HepG2 (cell line): ENCODE measurements around the gene BARX2. TPM values are rescaled to one million over a fixed set of nuclear protein-coding genes. Genes with fewer than 3 reads are reported as not detected.

ENCODE experiments used
- ATAC-seq: fragments of 200-7000 bp; cut with Tn5 transposase; 3 replicates; pipeline ENCODE4 v1.9.1; 2020; ENCODE audit warnings: mild to moderate bottlenecking, moderate library complexity
- BruUV-seq: library from RNA; stranded (reverse); fragments of 400-500 nt; replicated peaks from 2 replicates; lab custom pipeline; 2021; lab: Mats Ljungman, UMichigan
- CTCF ChIA-PET: fragments of 300-600 bp; formaldehyde crosslinking; extraction: SDS; loops from one replicate; lab custom pipeline; 2021; ENCODE audit warnings: low total read pairs, inconsistent platforms, low intra/inter-chr PET ratio; lab: Yijun Ruan, JAX
- POLR2A ChIA-PET: fragments of 350-600 bp; sonication (Branson Sonifier 250); formaldehyde crosslinking; loops from one replicate; lab custom pipeline; 2020; ENCODE audit warnings: antibody characterized with exemption, inconsistent platforms; lab: Yijun Ruan, JAX
- DNase-seq: peaks from one replicate; pipeline ENCODE4 v3.0.0-alpha.2; 2015; ENCODE audit warnings: low spot score
- FAIRE-seq: peaks from 3 replicates; lab custom pipeline; 2011; peaks lifted over from hg19 to GRCh38; lab: Jason Lieb, UNC
- H2AFZ ChIP-seq: one replicate; pipeline ENCODE4 v1.6.1; 2011; ENCODE audit warnings: low read length, inconsistent platforms
- H3K27ac ChIP-seq: fragments of 300-600 bp; 3 replicates; pipeline ENCODE4 v1.8.0; 2011; ENCODE audit warnings: mixed run types, mild to moderate bottlenecking, mixed read lengths, low read length, inconsistent platforms; ENCODE audit not compliant: insufficient read depth; ENCODE audit errors: extremely low read length
- H3K27me3 ChIP-seq, 2 experiments: fragments of 200-600 bp in 1 of 2; 2 replicates in 1 of 2; 3 replicates in 1 of 2; pipeline versions ENCODE4 v1.6.0 to v1.8.0; 2011; ENCODE audit warnings: low read length in 2 of 2, mild to moderate bottlenecking in 2 of 2, moderate library complexity in 2 of 2, inconsistent platforms in 1 of 2; ENCODE audit not compliant: insufficient read depth in 2 of 2, control insufficient read depth in 1 of 2
- H3K36me3 ChIP-seq, 2 experiments: fragments of 200-600 bp in 1 of 2; replicated peaks in 1 of 2; 2 replicates in 1 of 2; 3 replicates in 1 of 2; pipeline versions ENCODE4 v1.5.1 to v1.8.0; 2011; ENCODE audit warnings: low read length in 2 of 2, inconsistent platforms in 1 of 2; ENCODE audit not compliant: insufficient read depth in 2 of 2, control insufficient read depth in 1 of 2
- H3K4me1 ChIP-seq: 2 replicates; pipeline ENCODE4 v1.5.1; 2012; ENCODE audit warnings: low read length, inconsistent platforms; ENCODE audit not compliant: insufficient read depth
- H3K4me2 ChIP-seq: 2 replicates; pipeline ENCODE4 v1.6.0; 2011; ENCODE audit warnings: low read depth, low read length, inconsistent platforms
- H3K4me3 ChIP-seq, 3 experiments: fragments of 200-600 bp in 1 of 3; sonication (generic), shearing (Covaris generic) in 1 of 3; replicated peaks in 1 of 3; 2 replicates each; pipeline ENCODE4 v1.5.1; 2011 to 2016; ENCODE audit warnings: low read length in 3 of 3, inconsistent platforms in 2 of 3, low read depth in 2 of 3, mild to moderate bottlenecking in 2 of 3, control low read depth in 1 of 3, mixed read lengths in 1 of 3; ENCODE audit not compliant: insufficient read depth in 1 of 3
- H3K79me2 ChIP-seq: one replicate; pipeline ENCODE4 v1.6.1; 2011; ENCODE audit warnings: low read length, inconsistent platforms; ENCODE audit not compliant: insufficient read depth
- H3K9ac ChIP-seq: 2 replicates; pipeline ENCODE4 v1.6.0; 2011; ENCODE audit warnings: mild to moderate bottlenecking, low read depth, low read length, inconsistent platforms; ENCODE audit not compliant: insufficient read depth
- H3K9me3 ChIP-seq: 2 replicates; pipeline ENCODE4 v1.5.1; 2012; ENCODE audit warnings: mild to moderate bottlenecking, low read length
- H4K20me1 ChIP-seq: 2 replicates; pipeline ENCODE4 v1.6.0; 2011; ENCODE audit warnings: inconsistent platforms, mild to moderate bottlenecking, low read length, moderate library complexity; ENCODE audit not compliant: insufficient read depth
- DMAP1 ChIP-seq: IDR thresholded peaks from 2 replicates; pipeline ENCODE4 v1.6.1; 2016
- DNMT1 ChIP-seq: sonication (generic); formaldehyde crosslinking; IDR thresholded peaks from 2 replicates; pipeline ENCODE4 v1.5.1; 2020; ENCODE audit warnings: mild to moderate bottlenecking, missing genetic modification reagents
- ELF1 ChIP-seq: sonication (generic); formaldehyde crosslinking; IDR thresholded peaks from 2 replicates; pipeline ENCODE4 v1.4.0; 2020; ENCODE audit warnings: missing genetic modification reagents
- ERF ChIP-seq: IDR thresholded peaks from 2 replicates; pipeline ENCODE4 v1.6.1; 2018; ENCODE audit warnings: missing biosample characterization, missing genetic modification reagents
- FOXO1 ChIP-seq: sonication (generic); formaldehyde crosslinking; IDR thresholded peaks from 2 replicates; pipeline ENCODE4 v1.4.0; 2020; ENCODE audit warnings: missing genetic modification reagents
- HNRNPK ChIP-seq: fragments of 200-400 bp; formaldehyde crosslinking; IDR thresholded peaks from 2 replicates; pipeline ENCODE4 v1.6.1; 2018; ENCODE audit warnings: low read length, low read depth, moderate library complexity, mild to moderate bottlenecking; ENCODE audit not compliant: poor library complexity, severe bottlenecking
- NCOA5 ChIP-seq: sonication (generic); formaldehyde crosslinking; IDR thresholded peaks from 2 replicates; pipeline ENCODE4 v1.4.0; 2020; ENCODE audit warnings: missing genetic modification reagents
- PCBP1 ChIP-seq: fragments of 200-400 bp; formaldehyde crosslinking; IDR thresholded peaks from 2 replicates; pipeline ENCODE4 v1.6.1; 2017; ENCODE audit warnings: mild to moderate bottlenecking, low read depth, low read length, borderline replicate concordance
- SP140L ChIP-seq: sonication (generic); formaldehyde crosslinking; IDR thresholded peaks from 2 replicates; pipeline ENCODE4 v1.4.0; 2020; ENCODE audit warnings: missing genetic modification reagents, borderline replicate concordance
- THYN1 ChIP-seq: sonication (generic); formaldehyde crosslinking; IDR thresholded peaks from 2 replicates; pipeline ENCODE4 v1.8.1; 2023; ENCODE audit warnings: low read depth, mild to moderate bottlenecking, moderate library complexity, missing genetic modification reagents, borderline replicate concordance
- ZNF274 ChIP-seq: sonication (generic); formaldehyde crosslinking; IDR thresholded peaks from 2 replicates; pipeline ENCODE4 v1.5.1; 2020; ENCODE audit warnings: mild to moderate bottlenecking, missing genetic modification reagents
- ZNF564 ChIP-seq: sonication (generic); formaldehyde crosslinking; IDR thresholded peaks from 2 replicates; pipeline ENCODE4 v1.8.1; 2023; ENCODE audit warnings: mild to moderate bottlenecking, missing genetic modification reagents
- ZNF788 ChIP-seq: sonication (generic); formaldehyde crosslinking; IDR thresholded peaks from 2 replicates; pipeline ENCODE4 v1.5.0; 2020; ENCODE audit warnings: mild to moderate bottlenecking, missing genetic modification reagents, borderline replicate concordance
- ZNF790 ChIP-seq: sonication (generic); formaldehyde crosslinking; IDR thresholded peaks from 2 replicates; pipeline ENCODE4 v1.8.0; 2022; ENCODE audit warnings: missing genetic modification reagents, mild to moderate bottlenecking, borderline replicate concordance
- WGBS: methylation state at CpG from one replicate; pipeline ENCODE4 v1.1.6; 2017; ENCODE audit warnings: low lambda C conversion rate; 5-methylcytosine and 5-hydroxymethylcytosine counted together
- in situ Hi-C: cut with HindIII; loops from 2 replicates; pipeline ENCODE4 v1.10.0; 2017; ENCODE audit warnings: low pct_unique_long_range_greater_than_20kb; ENCODE audit not compliant: extremely low pct_ligation_motif_present
- intact Hi-C: fragments of 100-400 bp; cut with micrococcal nuclease; formaldehyde crosslinking; loops from one replicate; pipeline ENCODE4 v1.10.0; 2022; ENCODE audit not compliant: unreplicated experiment
- polyA plus RNA-seq, 8 experiments: library from polyadenylated mRNA; depleted of rRNA in 3 of 8; stranded (reverse) in 7 of 8; unstranded in 1 of 8; fragments of >200 nt; fragmentation: Illumina TruSeq in 4 of 8; extraction: Trizol in 4 of 8; gene quantifications; 2 replicates each; pipeline versions ENCODE4 v1.2.1 to v1.2.3, GENCODE V29; 2011 to 2016; ENCODE audit warnings: low read depth in 4 of 8, missing spikeins in 1 of 8, mixed read lengths in 1 of 8; ENCODE audit not compliant: insufficient read depth in 1 of 8
- total RNA-seq, 5 experiments: library from RNA; depleted of rRNA; stranded (reverse); fragments of >200 nt; fragmentation: Illumina TruSeq; extraction: Trizol; gene quantifications; 2 replicates each; pipeline ENCODE4 v1.2.3, GENCODE V29; 2016; ENCODE audit warnings: low read depth in 1 of 5
- TF ChIP-seq, protein P1 (sequence below): sonication (generic); formaldehyde crosslinking; IDR thresholded peaks from 2 replicates; pipeline ENCODE4 v1.5.1; 2020; ENCODE audit warnings: mild to moderate bottlenecking, missing genetic modification reagents, borderline replicate concordance
- TF ChIP-seq, protein P2 (sequence below): sonication (generic); formaldehyde crosslinking; conservative IDR thresholded peaks from 2 replicates; pipeline ENCODE4 v1.8.0; 2022; ENCODE audit warnings: missing genetic modification reagents
- TF ChIP-seq, protein P3 (sequence below): sonication (generic); formaldehyde crosslinking; IDR thresholded peaks from 2 replicates; pipeline ENCODE4 v1.5.1; 2020; ENCODE audit warnings: missing genetic modification reagents, mild to moderate bottlenecking, borderline replicate concordance

BARX2 gene
- total and polyA plus RNA-seq, 2 of the 13 experiments (the other 11 are each of a cell fraction or from before 2014, with no cell fraction given) = not detected

DNA sequence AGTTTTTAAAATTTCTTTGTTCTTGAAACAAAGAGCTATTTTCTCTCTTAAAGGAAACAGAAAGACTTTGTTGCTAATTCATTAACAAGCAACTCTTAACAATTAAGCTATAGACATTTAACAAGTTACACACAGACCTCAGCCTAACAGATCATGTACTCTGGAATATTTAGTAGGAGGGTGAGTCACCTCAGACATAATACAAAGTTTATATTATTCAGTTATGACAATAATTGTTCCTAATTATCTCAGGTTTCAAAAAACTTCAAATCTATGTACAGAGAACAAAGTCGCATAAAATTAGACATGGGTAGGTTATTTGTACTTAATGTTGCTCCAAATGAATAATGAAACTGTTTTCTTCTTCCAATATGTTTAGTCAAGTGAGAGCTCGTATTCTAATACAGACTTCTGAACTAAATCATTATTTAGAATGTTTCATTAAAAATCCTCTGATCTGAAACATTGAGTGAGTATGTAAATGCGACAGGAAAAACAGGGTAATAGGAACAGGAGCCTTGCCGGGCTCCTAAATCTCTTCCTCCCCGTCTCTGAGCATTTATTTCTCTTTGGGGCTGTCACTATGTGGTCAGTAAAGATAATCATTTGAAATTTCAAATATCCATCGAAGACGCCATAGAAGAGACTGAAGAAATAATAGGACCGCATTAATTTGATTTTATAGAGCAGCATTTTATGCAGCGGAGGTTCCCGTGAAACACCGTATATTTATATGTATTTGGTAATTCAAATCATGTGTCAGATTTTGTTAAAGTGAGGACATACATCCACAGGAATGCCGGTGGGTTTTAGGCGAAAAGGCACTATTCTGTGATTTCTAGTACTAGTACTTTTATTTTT lies 8.7 kb upstream of the BARX2 start:
- CTCF ChIA-PET = no interaction called here
- no peaks in the 10 kb centered on the region for H3K79me2 ChIP-seq
- H3K9ac ChIP-seq = no peak overlapping the region
- 0 out of 2 replicates have a peak, but pooled peaks cover 5% of the 10 kb centered on the region for H4K20me1 ChIP-seq
- no TSS peak for BruUV-seq
- no peak overlapping the region for H2AFZ ChIP-seq
- in situ Hi-C loops (loop anchor here (5.0 kb wide), 1 partner anchor 380 kb away; no protein-coding TSS in a partner anchor), intact Hi-C loops (no loop called here)
- whole genome bisulfite sequencing = 43% methylated on average over 13 of the region's 13 CpGs
- TF ChIP-seq HNRNPK = no peak
- TF ChIP-seq, protein P1, sequence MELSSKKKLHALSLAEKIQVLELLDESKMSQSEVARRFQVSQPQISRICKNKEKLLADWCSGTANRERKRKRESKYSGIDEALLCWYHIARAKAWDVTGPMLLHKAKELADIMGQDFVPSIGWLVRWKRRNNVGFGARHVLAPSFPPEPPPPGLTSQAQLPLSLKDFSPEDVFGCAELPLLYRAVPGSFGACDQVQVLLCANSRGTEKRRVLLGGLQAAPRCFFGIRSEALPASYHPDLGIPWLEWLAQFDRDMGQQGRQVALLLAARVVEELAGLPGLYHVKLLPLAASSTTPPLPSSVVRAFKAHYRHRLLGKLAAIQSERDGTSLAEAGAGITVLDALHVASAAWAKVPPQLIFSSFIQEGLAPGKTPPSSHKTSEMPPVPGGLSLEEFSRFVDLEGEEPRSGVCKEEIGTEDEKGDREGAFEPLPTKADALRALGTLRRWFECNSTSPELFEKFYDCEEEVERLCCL (CRISPR knock-in tag) = no peak
- TF ChIP-seq, protein P2, sequence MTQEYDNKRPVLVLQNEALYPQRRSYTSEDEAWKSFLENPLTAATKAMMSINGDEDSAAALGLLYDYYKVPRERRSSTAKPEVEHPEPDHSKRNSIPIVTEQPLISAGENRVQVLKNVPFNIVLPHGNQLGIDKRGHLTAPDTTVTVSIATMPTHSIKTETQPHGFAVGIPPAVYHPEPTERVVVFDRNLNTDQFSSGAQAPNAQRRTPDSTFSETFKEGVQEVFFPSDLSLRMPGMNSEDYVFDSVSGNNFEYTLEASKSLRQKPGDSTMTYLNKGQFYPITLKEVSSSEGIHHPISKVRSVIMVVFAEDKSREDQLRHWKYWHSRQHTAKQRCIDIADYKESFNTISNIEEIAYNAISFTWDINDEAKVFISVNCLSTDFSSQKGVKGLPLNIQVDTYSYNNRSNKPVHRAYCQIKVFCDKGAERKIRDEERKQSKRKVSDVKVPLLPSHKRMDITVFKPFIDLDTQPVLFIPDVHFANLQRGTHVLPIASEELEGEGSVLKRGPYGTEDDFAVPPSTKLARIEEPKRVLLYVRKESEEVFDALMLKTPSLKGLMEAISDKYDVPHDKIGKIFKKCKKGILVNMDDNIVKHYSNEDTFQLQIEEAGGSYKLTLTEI (CRISPR knock-in tag) = no peak
- TF ChIP-seq ZNF790 = no peak
- no peak for TF ChIP-seq SP140L (CRISPR knock-in tag)
- TF ChIP-seq ELF1 = no peak
- no peak for TF ChIP-seq DMAP1 (CRISPR knock-in tag)
- TF ChIP-seq ZNF274 (CRISPR knock-in tag) = no peak
- no peak for TF ChIP-seq THYN1 (CRISPR knock-in tag)
- no peak for TF ChIP-seq PCBP1
- TF ChIP-seq ERF (CRISPR knock-in tag) = no peak
- no peak for TF ChIP-seq ZNF788 (CRISPR knock-in tag)
- TF ChIP-seq, protein P3, sequence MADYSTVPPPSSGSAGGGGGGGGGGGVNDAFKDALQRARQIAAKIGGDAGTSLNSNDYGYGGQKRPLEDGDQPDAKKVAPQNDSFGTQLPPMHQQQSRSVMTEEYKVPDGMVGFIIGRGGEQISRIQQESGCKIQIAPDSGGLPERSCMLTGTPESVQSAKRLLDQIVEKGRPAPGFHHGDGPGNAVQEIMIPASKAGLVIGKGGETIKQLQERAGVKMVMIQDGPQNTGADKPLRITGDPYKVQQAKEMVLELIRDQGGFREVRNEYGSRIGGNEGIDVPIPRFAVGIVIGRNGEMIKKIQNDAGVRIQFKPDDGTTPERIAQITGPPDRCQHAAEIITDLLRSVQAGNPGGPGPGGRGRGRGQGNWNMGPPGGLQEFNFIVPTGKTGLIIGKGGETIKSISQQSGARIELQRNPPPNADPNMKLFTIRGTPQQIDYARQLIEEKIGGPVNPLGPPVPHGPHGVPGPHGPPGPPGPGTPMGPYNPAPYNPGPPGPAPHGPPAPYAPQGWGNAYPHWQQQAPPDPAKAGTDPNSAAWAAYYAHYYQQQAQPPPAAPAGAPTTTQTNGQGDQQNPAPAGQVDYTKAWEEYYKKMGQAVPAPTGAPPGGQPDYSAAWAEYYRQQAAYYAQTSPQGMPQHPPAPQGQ (CRISPR knock-in tag) = no peak
- TF ChIP-seq ZNF564 = no peak
- TF ChIP-seq NCOA5 (CRISPR knock-in tag) = no peak
- TF ChIP-seq DNMT1 (CRISPR knock-in tag) = no peak
- TF ChIP-seq FOXO1 (CRISPR knock-in tag) = no peak
- FAIRE-seq (no peak), ATAC-seq (no peak), DNase-seq (no peak)
- peaks cover 0 to 48% of the 10 kb centered on the region in 2 experiments; a peak in 3 of 5 replicates for H3K27me3 ChIP-seq
- H3K4me2 ChIP-seq = no peak overlapping the region
- POLR2A ChIA-PET = no interaction called here
- no peaks in the 10 kb centered on the region for H3K9me3 ChIP-seq
- peaks cover 12% of the 10 kb centered on the region for H3K4me1 ChIP-seq
- H3K27ac ChIP-seq = no peak overlapping the region
- no peak overlapping the region for H3K4me3 ChIP-seq
- no peaks in the 10 kb centered on the region for H3K36me3 ChIP-seq
